GM19455 (cell line): ENCODE data around the gene RNASE12.
"Not testable (repeated sequence)": the region's sequence is repeated elsewhere in the genome, so short reads cannot be mapped to it uniquely, and the experiment has no call there.

Experiments
- ATAC-seq: cut with Tn5 transposase; IDR thresholded peaks from one replicate; pipeline ENCODE4 v1.9.1; 2021; ENCODE audit not compliant: unreplicated experiment

Gene RNASE12

GRCh38 chr14:20614038-20614840, 23.1 kb upstream of the RNASE12 start:
- peak; percentile 4 for ATAC-seq

- ATAC-seq: peak; percentile 68
Observed at GRCh38 chr14:20613094-20614037, 22.2 kb upstream of the RNASE12 start.

- no peak for ATAC-seq
Observed at GRCh38 chr14:20612403-20612802, 21.2 kb upstream of the RNASE12 start.

GRCh38 chr14:20611277-20611676, 20.1 kb upstream of the RNASE12 start:
- ATAC-seq: no peak

- no peak for ATAC-seq
Observed at GRCh38 chr14:20610002-20610765, 19.0 kb upstream of the RNASE12 start.

- ATAC-seq: no peak
Observed at GRCh38 chr14:20609215-20610001, 18.2 kb upstream of the RNASE12 start.

DNA sequence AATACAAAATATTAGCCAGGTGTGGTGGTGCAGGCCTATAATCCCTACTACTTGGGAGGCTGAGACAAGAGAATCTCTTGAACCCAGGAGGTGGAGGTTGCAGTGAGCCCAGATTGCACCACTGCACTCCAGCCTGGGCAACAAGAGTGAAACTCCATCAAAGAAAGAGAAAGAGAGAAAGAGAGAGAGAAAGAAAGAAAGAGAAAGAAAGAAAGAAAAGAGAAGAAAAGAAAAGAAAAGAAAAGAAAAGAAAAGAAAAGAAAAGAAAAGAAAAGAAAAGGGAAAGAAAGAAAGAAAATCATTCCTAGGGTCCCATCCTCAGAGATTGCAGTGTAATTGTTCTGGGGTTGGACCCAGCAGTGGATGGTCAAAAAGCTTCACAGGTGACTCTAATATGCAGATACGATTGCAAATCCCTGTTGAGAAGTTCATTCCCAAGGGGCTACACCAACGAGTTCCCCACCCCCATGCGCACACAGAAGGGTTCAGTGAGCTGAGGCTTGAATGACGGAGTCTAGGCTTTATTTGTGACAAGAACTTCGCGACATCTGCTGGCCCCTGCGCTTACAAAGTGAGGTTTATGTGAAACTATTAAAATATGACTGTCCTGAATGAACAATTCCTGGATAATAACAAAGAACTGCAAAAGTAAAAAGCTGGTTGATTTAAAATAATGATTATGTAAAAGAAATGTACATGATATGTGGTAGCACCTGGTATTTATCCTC, 17.4 kb upstream of the RNASE12 start:
- no peak for ATAC-seq

GRCh38 chr14:20607617-20608016, 16.4 kb upstream of the RNASE12 start:
- ATAC-seq: no peak

DNA sequence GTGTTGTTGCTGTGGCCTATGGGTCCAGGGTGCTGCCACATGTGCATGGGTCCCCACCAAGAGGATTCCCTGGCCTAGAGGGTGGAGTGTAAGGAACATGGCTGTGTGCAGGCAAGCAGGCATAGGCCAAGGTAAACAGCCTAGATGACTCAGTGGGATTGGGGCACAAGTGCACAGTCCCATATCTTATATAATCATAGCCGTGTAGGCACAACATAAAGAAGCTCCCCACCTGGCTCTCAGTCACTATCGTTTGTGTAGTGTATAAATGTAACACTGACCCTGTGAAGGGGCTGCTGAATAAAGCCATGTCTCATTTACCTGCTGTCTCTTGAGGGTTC, 15.7 kb upstream of the RNASE12 start:
- ATAC-seq: no peak

- ATAC-seq: no peak
Observed at GRCh38 chr14:20606190-20606901, 15.2 kb upstream of the RNASE12 start.

- no peak for ATAC-seq
Observed at GRCh38 chr14:20603813-20604690, 12.9 kb upstream of the RNASE12 start.

GRCh38 chr14:20602583-20602982, 11.4 kb upstream of the RNASE12 start:
- no peak for ATAC-seq

DNA sequence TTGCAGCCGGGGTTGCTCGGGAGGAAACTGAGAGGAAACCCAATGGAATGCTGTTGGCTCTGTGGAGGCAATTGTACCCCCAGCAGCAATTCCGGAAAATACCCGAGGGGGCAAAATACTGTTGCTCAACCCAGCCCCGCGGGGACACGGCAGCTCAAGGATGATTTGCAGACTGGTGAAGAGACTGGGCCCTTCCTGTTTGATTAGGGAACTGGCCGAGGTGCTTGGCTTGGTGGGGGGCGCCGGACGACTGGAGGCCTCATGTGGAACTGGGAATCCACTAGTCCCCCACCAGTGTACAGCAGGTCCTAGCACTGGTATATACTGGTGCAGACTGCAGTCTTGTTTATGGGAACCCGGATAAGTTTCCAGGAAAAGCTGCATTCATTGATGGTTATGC, 10.3 kb upstream of the RNASE12 start:
- no peak for ATAC-seq

DNA sequence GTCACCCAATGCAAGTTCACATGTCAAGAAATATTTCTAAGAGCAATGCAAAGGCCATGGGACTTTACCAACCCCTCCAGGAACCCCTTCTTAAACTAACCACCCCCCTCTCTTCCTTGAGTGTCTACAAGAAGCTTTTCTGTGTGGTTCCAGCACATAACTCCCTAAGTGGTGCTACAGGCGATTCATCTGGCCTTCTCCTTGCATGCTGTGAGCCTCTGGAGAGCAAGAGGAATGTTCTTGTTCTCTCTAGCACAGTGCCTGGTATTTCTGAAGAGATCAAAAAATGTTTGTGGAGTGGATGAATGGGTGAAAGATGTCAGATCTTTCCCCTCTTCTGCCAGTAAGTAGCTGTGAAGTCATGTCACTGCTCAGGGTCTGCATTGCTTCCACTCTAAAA, 5.9 kb upstream of the RNASE12 start:
- ATAC-seq: no peak

- not testable (repeated sequence) for ATAC-seq
Observed at GRCh38 chr14:20595726-20596125, 4.5 kb upstream of the RNASE12 start.

- no peak for ATAC-seq
Observed at GRCh38 chr14:20592574-20592973, 1.4 kb upstream of the RNASE12 start.

DNA sequence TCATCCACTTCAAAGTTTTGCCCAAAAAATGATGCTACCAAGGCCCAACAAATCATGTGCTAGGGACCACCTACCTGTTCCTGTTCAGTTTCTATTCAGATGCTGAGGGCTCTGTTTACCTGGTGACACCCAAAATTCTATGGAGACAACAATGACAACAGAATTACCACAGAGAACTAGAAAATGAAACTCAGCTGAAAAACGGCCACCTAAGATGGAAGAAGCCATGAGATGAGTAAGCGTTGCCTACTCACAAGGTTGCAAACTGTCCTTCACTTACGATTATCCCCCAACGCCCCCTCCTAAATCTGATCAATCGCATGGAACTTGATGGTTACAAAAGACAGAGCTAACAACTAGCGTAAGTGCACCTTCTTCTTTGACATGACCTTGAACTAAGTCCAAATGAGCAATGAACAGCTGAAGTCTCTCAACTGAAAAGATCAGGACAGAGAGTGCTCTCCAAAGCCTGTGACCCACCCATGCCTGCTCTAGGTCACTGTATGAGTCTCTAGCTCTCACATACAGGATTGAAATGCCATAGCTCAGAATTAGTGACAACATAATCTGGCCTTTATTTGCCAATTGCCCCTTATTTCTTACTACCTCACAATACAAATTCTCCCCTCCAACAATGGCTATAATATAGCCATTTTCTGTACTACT, 3.6 kb downstream of the RNASE12 start, which contains the start of gene RNASE11:
RNASE11 (minus strand) TSS at position 513 of the 666 bp plus-strand sequence.
- ATAC-seq: no peak

GRCh38 chr14:20583908-20584307, 7.3 kb downstream of the RNASE12 start:
- ATAC-seq: no peak
